Measurements from ENCODE around the gene PDE2A.

GRCh38 chr11:72633068-72633467 lies 41.2 kb downstream of the PDE2A start:
- no peak for TF ChIP-seq POLR2AphosphoS5 (IDR thresholded peaks at IDR 0.05)
- no peak for TF ChIP-seq CTCF (IDR thresholded peaks at IDR 0.05)
- no peak for TF ChIP-seq POLR2A (IDR thresholded peaks at IDR 0.05; ENCODE audit: low read depth)

Data from esophagus muscularis mucosa (tissue), 3 donors.